GM23248 (cell line): Measurements from ENCODE around the gene GPR17. TPM values are rescaled to one million over a fixed set of nuclear protein-coding genes. Genes with fewer than 3 reads are reported as not detected.

Experiments
- DNase-seq: peaks from one replicate; pipeline ENCODE4 v3.0.0-alpha.2; 2015
- H2AFZ ChIP-seq: fragments of 200-600 bp; sonication (generic); 2 replicates; pipeline ENCODE4 v1.6.1; 2016; ENCODE audit warnings: antibody characterized with exemption
- H3F3A ChIP-seq: fragments of 200-600 bp; sonication (generic); 2 replicates; pipeline ENCODE4 v1.6.1; 2016; ENCODE audit warnings: mild to moderate bottlenecking, antibody characterized with exemption, mixed run types; ENCODE audit not compliant: insufficient read depth
- H3K27ac ChIP-seq: fragments of 200-600 bp; sonication (generic); 2 replicates; pipeline ENCODE4 v1.5.1; 2016; ENCODE audit warnings: mild to moderate bottlenecking
- H3K27me3 ChIP-seq: fragments of 200-600 bp; sonication (generic); replicated peaks from 2 replicates; pipeline ENCODE4 v1.6.1; 2016; ENCODE audit warnings: mild to moderate bottlenecking; ENCODE audit not compliant: insufficient read depth
- H3K36me3 ChIP-seq: fragments of 200-600 bp; sonication (generic); 2 replicates; pipeline ENCODE4 v1.6.1; 2016; ENCODE audit warnings: low read depth, mild to moderate bottlenecking
- H3K4me1 ChIP-seq: fragments of 200-600 bp; sonication (generic); 2 replicates; pipeline ENCODE4 v1.6.1; 2016; ENCODE audit warnings: mild to moderate bottlenecking; ENCODE audit not compliant: insufficient read depth
- H3K4me2 ChIP-seq: fragments of 200-600 bp; sonication (generic); one replicate; pipeline ENCODE4 v1.6.1; 2016; ENCODE audit warnings: mild to moderate bottlenecking; ENCODE audit not compliant: unreplicated experiment
- H3K4me3 ChIP-seq: fragments of 200-600 bp; sonication (generic); 2 replicates; pipeline ENCODE4 v1.5.1; 2016; ENCODE audit warnings: mild to moderate bottlenecking
- H3K79me2 ChIP-seq: fragments of 200-600 bp; sonication (generic); 2 replicates; pipeline ENCODE4 v1.6.1; 2016; ENCODE audit warnings: mild to moderate bottlenecking; ENCODE audit not compliant: insufficient read depth
- H3K9ac ChIP-seq: fragments of 200-600 bp; sonication (generic); 2 replicates; pipeline ENCODE4 v1.6.1; 2016; ENCODE audit warnings: mild to moderate bottlenecking
- H3K9me2 ChIP-seq: fragments of 200-600 bp; sonication (generic); 2 replicates; pipeline ENCODE4 v1.6.1; 2016; ENCODE audit warnings: mixed run types, mild to moderate bottlenecking, moderate library complexity; ENCODE audit not compliant: insufficient read depth
- H3K9me3 ChIP-seq: fragments of 200-600 bp; sonication (generic); one replicate; pipeline ENCODE4 v1.6.1; 2017; ENCODE audit warnings: low read depth
- H4K20me1 ChIP-seq: fragments of 200-600 bp; sonication (generic); 2 replicates; pipeline ENCODE4 v1.6.0; 2016; ENCODE audit not compliant: insufficient read depth
- EZH2 ChIP-seq: fragments of 200-600 bp; sonication (generic); IDR thresholded peaks from 2 replicates; pipeline ENCODE4 v1.6.1; 2018; ENCODE audit warnings: antibody characterized with exemption, mild to moderate bottlenecking; ENCODE audit not compliant: insufficient read depth, poor library complexity, severe bottlenecking
- EZH2phosphoT487 ChIP-seq: fragments of 200-600 bp; sonication (generic); IDR thresholded peaks from 2 replicates; pipeline ENCODE4 v1.6.1; 2018; ENCODE audit warnings: antibody characterized with exemption, moderate library complexity, mild to moderate bottlenecking, low read depth; ENCODE audit not compliant: insufficient read depth
- WGBS, 2 experiments: methylation state at CpG; one replicate each; pipeline ENCODE4 v1.1.6; 2015 to 2017; ENCODE audit warnings: low lambda C conversion rate in 2 of 2, low coverage in 1 of 2; ENCODE audit errors: missing lambda C conversion rate in 2 of 2; 5-methylcytosine and 5-hydroxymethylcytosine counted together
- in situ Hi-C: fragments of 300-500 bp; cut with MboI; formaldehyde crosslinking; loops from 2 replicates; pipeline ENCODE4 v1.15.0; 2020
- polyA plus RNA-seq: library from polyadenylated mRNA; unstranded; fragments of >200 nt; fragmentation: Nextera tagmentation; extraction: Ambion mirVana; gene quantifications from 2 replicates; pipeline ENCODE4 v1.2.1, GENCODE V29; 2016
- total RNA-seq: library from RNA; depleted of rRNA; stranded (reverse); fragments of >200 nt; shearing (Covaris generic); gene quantifications from 2 replicates; pipeline ENCODE4 v1.2.3, GENCODE V29; 2014

The GPR17 gene
- total and polyA plus RNA-seq, 2 experiments from 2014 or later: 0.11 TPM; not detected in 1

DNA sequence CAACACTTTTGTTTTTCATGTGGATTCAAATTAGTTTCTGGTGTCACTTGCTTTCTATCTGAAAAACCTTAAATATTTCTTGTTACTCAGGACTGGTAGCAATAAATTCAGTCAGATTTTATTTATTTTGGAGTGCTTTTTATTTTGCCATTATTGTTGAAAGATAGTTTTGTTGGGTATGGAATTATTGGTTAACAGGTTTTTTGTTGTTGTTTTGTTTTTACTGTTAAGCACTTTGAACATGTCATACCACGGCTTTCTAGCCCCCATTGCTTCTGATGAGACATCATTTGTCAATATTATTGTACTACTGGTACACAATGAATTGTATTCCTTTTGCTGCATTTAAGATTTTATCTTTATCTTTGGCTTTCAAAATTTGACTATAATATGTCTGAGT lies 42.5 kb downstream of the GPR17 start:
- no peaks in the 10 kb centered on the region for H3K9me2 ChIP-seq
- no peak overlapping the region for H3K9ac ChIP-seq
- no peaks in the 10 kb centered on the region for H3F3A ChIP-seq
- no peak overlapping the region for H2AFZ ChIP-seq
- H3K4me3 ChIP-seq: no peak overlapping the region
- H4K20me1 ChIP-seq: no peaks in the 10 kb centered on the region
- no peaks in the 10 kb centered on the region for H3K36me3 ChIP-seq
- DNase-seq: no peak
- H3K9me3 ChIP-seq: no peaks in the 10 kb centered on the region
- in situ Hi-C loops: no loop called here
- no peaks in the 10 kb centered on the region for H3K4me1 ChIP-seq
- no peaks in the 10 kb centered on the region for H3K79me2 ChIP-seq
- no peaks in the 10 kb centered on the region; the same call in 1 of the 2 replicates for H3K27me3 ChIP-seq
- H3K27ac ChIP-seq: no peak overlapping the region
- H3K4me2 ChIP-seq: no peak overlapping the region
- WGBS, 2 experiments: 40 to 47% methylated on average over 1 of the region's 1 CpG
- TF ChIP-seq EZH2 (no peak), EZH2phosphoT487 (no peak)

DNA sequence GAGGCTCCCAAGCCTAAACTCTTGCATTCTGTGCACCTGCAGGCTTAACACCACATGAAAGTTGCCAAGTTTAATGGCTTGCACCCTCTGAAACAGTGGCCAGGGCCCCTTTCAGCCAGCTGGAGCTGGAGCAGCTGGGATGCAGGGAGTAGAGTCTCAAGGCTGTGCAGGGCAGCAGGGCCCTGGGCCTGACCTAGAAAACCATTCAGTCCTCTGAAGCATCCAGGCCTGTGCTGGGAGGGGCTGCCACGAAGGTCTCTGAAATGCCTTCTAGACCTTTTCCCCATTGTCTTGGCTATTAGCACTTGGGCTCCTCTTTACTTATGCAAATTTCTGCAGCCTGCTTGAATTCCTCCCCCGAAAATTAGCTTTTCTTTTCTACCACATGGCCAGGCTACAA lies 44.7 kb downstream of the GPR17 start:
- WGBS, 2 experiments: 53 to 54% methylated on average over 2 of the region's 2 CpGs

DNA sequence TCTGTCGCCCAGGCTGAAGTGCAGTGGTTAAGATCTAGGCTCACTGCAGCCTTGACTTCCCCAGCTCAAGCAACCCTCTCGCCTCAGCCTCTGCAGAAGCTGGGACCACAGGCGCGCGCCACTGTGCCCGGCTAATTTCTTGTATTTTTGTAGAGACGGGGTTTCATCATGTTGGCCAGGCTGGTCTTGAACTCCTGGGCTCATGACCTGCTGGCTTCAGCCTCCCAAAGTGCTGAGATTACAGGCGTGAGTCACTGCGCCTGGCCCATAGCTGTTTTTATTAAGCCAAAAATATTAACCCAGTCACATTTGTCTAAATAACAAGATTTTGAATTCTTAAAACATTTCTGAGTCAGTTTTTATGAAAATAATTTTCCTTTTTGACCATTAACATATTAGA lies 49.0 kb downstream of the GPR17 start:
- no peaks in the 10 kb centered on the region for H4K20me1 ChIP-seq
- H3K9me3 ChIP-seq: no peaks in the 10 kb centered on the region
- H3K4me2 ChIP-seq: peak overlapping the region; percentile 70
- peak; percentile 57 for DNase-seq
- no peaks in the 10 kb centered on the region for H3K9me2 ChIP-seq
- no peaks in the 10 kb centered on the region for H3F3A ChIP-seq
- peak overlapping the region; percentile 77 for H2AFZ ChIP-seq
- WGBS, 2 experiments: 56 to 58% methylated on average over 9 of the region's 9 CpGs
- H3K27me3 ChIP-seq: no peaks in the 10 kb centered on the region
- H3K4me1 ChIP-seq: no peaks in the 10 kb centered on the region; the same call in 1 of the 2 replicates
- H3K36me3 ChIP-seq: no peaks in the 10 kb centered on the region
- peak overlapping the region; percentile 46 for H3K27ac ChIP-seq
- TF ChIP-seq EZH2 (no peak), EZH2phosphoT487 (no peak)
- in situ Hi-C loops: no loop called here
- H3K4me3 ChIP-seq: peak overlapping the region; percentile 58
- peak overlapping the region; percentile 59 for H3K9ac ChIP-seq
- no peaks in the 10 kb centered on the region for H3K79me2 ChIP-seq

More for the DNA sequence above, 44.7 kb downstream of the GPR17 start:
- Histone ChIP-seq H3K9me3 (no peaks in the 10 kb centered on the region), H3F3A (no peaks in the 10 kb centered on the region), H3K36me3 (no peaks in the 10 kb centered on the region), H3K79me2 (no peaks in the 10 kb centered on the region), H3K9me2 (no peaks in the 10 kb centered on the region), H4K20me1 (no peaks in the 10 kb centered on the region), H3K4me3 (no peak overlapping the region), H2AFZ (no peak overlapping the region), H3K9ac (no peak overlapping the region), H3K27ac (no peak overlapping the region), H3K27me3 (no peaks in the 10 kb centered on the region; the same call in 1 of the 2 replicates), H3K4me1 (no peaks in the 10 kb centered on the region), H3K4me2 (no peak overlapping the region)
- in situ Hi-C loops: no loop called here
- TF ChIP-seq EZH2: no peak
- no peak for TF ChIP-seq EZH2phosphoT487
- no peak for DNase-seq

DNA sequence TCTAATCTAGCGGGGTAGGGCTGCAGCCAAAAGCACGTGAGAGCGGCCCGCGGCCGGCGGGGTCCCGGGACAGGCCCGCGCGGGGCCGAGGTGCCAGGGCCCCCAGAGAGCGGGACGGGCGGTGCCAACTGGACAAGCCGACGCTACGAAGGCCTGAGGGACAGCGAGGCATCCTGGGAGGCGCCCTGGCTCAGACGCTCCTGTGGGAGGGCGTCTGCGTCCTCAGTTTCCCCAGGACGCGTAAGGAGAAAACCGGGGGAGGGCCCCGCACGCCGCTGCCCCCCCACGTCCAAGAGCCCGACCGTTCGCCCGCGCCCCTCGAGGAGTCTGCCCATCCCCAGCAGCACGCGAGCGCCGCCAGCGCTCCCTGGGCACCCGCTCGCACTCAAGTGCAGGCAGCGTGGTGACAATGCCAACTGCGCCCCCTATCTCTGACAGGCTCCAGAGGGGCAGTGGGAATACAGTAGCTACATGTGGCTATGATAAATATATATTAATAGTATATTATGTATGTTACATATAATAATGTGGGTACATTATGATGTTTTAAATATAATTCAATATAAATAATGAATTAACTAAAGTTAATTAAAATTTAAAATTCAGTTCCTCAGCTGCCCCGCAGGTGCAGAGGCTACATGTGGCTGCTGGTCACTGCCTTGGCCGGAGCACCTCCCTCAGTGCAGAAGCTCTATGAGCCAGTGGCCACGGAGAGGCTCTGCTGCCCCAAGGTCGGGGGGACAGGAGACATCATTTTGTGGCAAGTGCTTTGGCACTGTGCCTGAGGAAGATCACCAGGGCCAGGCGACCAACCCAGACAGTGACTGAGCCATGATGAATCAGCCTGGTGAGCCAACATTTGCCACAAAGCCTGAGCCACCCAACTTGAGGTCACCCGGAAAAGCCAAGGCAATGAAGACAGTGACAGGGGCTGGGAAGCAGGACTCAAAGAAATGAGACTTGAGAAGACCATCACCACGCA lies 49.8 kb downstream of the GPR17 start:
- 40 to 51% methylated on average over 43 to 49 of the region's 52 CpGs for WGBS, 2 experiments
- H3K27ac ChIP-seq: peak overlapping the region; percentile 46
- no peaks in the 10 kb centered on the region for H3K79me2 ChIP-seq
- no peaks in the 10 kb centered on the region for H3K36me3 ChIP-seq
- H3K4me2 ChIP-seq: peak overlapping the region; percentile 70
- DNase-seq: peak; percentile 71
- TF ChIP-seq EZH2phosphoT487: no peak
- no peak for TF ChIP-seq EZH2
- no peaks in the 10 kb centered on the region for H3K27me3 ChIP-seq
- peaks cover 4% of the 10 kb centered on the region for H3K4me1 ChIP-seq
- no peaks in the 10 kb centered on the region for H3F3A ChIP-seq
- H2AFZ ChIP-seq: peak overlapping the region; percentile 77
- in situ Hi-C loops: no loop called here
- H3K9ac ChIP-seq: peak overlapping the region; percentile 59
- H4K20me1 ChIP-seq: no peaks in the 10 kb centered on the region
- H3K9me3 ChIP-seq: no peaks in the 10 kb centered on the region
- H3K9me2 ChIP-seq: no peaks in the 10 kb centered on the region
- H3K4me3 ChIP-seq: peak overlapping the region; percentile 58
